GM12872 (cell line): ENCODE data around the gene HMX3.

ENCODE experiments used
- TF ChIP-seq, protein P1 (sequence below): IDR thresholded peaks from 3 replicates; pipeline ENCODE4 v1.5.1; 2011; ENCODE audit warnings: low read depth, mild to moderate bottlenecking, low read length, moderate library complexity; ENCODE audit not compliant: insufficient read depth

Gene HMX3

DNA sequence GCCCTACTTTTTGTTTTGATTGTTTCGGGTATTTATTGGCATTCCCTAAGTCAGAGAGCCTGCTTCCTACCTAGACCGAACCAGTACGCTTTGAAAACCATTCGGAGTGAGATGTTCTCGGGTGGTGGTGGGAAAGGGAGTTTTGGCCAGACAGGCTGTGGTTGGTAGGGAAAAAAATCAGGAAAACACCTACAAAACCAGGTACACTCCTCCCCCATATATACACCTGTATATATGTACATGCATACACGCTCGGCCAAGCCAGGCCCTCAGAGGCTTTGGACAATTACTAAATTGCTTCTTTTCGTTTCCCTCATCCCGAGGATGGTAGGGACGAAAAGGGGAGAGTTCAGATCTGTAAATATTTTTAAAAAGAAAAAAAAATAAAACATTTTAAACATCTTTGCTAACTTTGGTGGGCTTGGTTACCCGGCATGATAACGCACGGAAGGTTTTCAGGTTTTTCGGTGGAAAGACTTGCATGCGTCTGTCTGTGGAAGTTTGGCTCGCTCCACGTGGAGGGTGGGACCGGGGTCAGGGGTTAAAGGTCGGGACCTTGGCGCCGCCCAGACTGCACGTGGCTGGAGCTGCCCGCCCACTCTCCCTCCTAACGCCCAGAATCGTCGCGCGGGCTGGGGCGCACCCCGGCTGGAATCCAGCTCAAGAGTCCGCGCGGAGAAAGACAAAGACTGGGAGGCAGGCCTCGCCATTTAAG lies 14.7 kb downstream of the HMX3 start:
- TF ChIP-seq, protein P1, sequence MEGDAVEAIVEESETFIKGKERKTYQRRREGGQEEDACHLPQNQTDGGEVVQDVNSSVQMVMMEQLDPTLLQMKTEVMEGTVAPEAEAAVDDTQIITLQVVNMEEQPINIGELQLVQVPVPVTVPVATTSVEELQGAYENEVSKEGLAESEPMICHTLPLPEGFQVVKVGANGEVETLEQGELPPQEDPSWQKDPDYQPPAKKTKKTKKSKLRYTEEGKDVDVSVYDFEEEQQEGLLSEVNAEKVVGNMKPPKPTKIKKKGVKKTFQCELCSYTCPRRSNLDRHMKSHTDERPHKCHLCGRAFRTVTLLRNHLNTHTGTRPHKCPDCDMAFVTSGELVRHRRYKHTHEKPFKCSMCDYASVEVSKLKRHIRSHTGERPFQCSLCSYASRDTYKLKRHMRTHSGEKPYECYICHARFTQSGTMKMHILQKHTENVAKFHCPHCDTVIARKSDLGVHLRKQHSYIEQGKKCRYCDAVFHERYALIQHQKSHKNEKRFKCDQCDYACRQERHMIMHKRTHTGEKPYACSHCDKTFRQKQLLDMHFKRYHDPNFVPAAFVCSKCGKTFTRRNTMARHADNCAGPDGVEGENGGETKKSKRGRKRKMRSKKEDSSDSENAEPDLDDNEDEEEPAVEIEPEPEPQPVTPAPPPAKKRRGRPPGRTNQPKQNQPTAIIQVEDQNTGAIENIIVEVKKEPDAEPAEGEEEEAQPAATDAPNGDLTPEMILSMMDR, result no peak

DNA sequence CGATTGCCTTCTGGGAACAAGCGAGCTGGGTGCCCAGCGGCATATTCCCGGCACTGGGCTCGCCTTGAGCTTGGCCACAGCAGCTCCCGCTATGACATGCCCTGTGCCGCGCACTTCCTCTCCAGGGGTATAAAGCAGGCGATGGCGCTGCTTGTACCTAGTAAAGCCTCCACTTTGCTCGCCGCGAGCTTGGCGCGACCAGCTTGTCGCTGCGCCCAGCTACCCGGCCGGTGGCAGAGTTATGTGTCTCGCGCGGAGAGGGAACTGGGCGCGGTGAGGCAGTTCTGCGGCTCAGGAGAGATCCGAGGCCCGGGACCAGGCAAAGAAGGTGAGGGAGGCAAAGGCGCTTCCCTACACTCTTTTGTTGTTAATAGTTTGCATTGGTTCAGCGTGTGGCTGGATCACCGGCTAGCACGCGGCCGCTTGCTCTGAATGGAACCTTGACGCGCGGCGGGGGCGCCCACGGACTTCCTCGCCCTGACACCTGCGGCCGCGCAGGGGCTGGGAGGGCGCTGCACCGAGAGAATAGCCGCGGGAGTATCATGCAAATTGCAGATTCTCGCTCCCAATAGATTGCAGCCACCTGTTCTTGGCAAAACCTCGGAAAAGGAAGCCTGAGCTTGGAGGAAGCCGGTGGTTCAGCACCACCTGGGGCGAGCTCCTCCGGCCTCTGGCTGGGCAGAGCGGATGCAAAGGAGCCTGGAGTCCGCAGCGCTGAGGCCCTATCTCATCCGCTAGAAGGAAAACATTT lies 15.4 kb downstream of the HMX3 start:
- TF ChIP-seq, protein P1, result no peak

DNA sequence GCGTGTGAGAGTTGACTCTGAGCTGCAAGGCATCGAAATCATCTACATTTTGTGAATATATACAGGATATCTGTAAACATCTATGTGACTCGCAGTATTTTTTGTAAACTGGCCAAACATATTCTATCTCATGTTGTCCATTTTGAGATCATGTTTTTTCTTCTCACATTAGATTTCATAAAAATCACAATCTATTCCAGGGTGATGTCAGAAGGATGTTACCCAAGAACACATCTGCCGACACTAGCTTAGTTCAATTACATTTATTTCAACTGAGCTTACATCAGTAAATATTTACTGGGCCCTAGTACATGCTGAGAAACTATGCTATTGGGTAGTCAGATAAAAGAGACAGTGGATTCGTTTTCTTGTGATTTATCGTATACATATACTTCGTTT lies 16.0 kb downstream of the HMX3 start:
- TF ChIP-seq, protein P1, result no peak

DNA sequence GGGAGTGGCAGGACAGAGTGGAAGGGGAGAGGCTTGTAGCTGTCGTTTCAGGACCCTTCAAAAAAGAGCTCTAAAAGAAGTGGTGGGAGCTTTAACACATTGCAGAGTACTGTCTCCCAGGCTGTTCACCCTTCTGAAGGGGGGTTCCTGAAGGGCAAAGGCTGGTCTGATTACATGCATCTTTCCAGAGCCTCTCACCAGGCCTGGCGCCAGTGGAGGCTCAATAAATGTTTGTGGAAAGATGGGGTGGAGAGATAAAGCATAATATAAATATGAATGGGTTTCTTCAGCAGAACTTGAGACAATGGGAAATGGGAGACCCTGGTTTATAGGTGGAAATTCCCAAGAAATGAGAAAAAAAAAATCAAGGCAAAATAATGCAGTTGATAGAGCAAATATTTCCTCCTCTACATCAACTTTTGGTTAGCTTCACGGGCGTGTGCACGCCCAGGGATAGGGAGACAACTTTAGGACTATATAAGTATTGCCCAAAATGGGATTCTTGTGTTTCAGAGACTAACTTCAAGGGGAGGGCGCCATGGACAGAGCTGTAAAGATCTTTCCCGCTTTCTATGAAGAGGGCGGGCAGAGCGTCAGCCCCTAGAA lies 17.8 kb downstream of the HMX3 start:
- TF ChIP-seq, protein P1, result no peak

DNA sequence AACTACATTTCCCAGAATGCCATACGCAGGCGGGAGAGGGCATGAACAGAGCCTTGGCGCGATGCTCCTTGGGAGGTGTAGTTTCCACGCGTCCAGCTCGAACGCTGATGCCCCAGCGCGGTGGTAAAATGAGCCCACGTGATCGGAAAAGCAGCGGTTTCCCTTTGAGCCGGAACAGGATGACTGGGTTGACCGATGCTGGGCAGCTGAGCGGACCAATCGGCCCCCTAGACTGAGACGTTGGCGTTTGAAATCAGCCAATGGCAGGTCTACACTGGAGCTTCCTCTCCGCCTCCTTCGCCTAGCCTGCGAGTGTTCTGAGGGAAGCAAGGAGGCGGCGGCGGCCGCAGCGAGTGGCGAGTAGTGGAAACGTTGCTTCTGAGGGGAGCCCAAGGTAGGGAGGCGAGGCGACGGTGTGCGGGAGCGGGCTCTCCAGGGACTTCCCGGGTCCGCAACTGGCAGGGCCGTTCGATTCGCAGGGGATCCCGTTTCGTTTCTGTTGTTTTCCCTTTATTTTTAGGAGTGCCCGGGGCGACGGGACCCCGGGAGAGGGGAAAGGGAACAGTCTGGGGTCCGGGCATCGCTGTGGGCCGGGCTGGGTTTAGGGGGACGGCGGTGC lies 18.4 kb downstream of the HMX3 start, which contains the start of gene BUB3:
Gene BUB3, plus strand, starts transcription at position 311 of the 619 bp plus-strand sequence. CDS start 516 bp downstream, outside the sequence.
- TF ChIP-seq, protein P1, result no peak

DNA sequence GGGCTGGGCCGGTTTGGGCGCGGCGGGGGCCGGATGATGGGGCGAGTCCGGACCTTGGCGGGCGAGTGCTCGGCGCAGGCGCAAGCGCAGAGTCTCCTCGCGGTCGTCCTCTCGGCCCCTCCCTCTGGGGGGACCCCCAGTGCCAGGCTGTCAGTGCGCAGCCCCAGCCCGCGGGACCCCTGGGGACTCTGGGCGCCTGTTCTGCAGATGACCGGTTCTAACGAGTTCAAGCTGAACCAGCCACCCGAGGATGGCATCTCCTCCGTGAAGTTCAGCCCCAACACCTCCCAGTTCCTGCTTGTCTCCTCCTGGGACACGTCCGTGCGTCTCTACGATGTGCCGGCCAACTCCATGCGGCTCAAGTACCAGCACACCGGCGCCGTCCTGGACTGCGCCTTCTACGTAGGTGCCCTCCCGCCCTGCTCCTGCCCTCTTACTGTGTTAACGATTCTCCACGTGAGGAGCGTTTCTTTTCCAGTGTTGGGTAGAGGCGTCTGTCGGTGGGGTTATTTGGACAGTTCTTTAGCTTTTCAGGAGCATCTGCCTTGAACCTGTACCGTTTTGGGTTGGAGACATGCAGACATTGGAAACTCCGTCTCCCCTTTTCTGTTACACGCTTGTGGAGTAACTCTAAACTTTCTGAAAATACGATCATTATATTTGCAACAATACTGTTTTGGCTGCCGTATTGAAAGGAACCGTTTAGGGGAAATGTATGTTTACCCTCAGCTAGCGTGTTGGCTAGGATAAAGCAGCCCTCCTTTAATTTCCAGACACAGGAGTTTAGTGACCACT lies 19.1 kb downstream of the HMX3 start:
- TF ChIP-seq, protein P1, result no peak
